Erythroblast (primary cell): Measurements from ENCODE around the gene CPSF4.

Experiments used
- GATA1 ChIP-seq: IDR thresholded peaks from 2 replicates; pipeline ENCODE4 v1.6.1; 2011; ENCODE audit warnings: low read depth, mild to moderate bottlenecking, control low read depth, low read length, moderate library complexity
- POLR2A ChIP-seq: IDR thresholded peaks from 2 replicates; pipeline ENCODE4 v1.6.1; 2011; ENCODE audit warnings: mild to moderate bottlenecking, low read length

GRCh38 chr7:99505324-99505662, 66.5 kb downstream of the CPSF4 start:
- TF ChIP-seq POLR2A: peak; percentile 54
- TF ChIP-seq GATA1: no peak
